H4 (cell line): ENCODE results near the gene ESPN. TPM values are rescaled to one million over a fixed set of nuclear protein-coding genes. Genes with fewer than 3 reads are reported as not detected.

ENCODE experiments used
- DNase-seq: peaks from one replicate; pipeline ENCODE4 v3.0.0-alpha.2; 2015; ENCODE audit warnings: low spot score
- total RNA-seq: library from RNA; depleted of rRNA; stranded (reverse); fragments of >200 nt; shearing (Covaris generic); gene quantifications from 2 replicates; pipeline ENCODE4 v1.2.3, GENCODE V29; 2014

ESPN gene
- total RNA-seq, 1 experiment from 2014 or later: not detected

DNA sequence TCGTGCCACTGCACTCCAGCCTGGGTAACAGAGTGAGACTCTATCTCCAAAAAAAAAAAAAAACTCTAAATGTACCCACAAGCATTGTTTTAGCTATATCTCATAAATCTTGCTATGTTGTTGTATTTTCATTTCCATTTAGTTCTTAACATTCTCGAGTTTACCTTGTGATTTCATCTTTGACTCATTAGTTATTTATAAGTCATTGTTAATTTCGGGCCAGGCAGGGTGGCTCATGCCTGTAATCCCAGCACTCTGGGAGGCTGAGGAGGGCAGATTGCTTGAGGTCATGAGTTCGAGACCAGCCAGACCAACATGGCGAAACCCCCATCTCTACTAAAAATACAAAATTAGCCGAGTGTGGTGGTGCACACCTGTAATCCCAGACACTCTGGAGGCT lies 16.6 kb upstream of the ESPN start:
- DNase-seq: no peak

DNA sequence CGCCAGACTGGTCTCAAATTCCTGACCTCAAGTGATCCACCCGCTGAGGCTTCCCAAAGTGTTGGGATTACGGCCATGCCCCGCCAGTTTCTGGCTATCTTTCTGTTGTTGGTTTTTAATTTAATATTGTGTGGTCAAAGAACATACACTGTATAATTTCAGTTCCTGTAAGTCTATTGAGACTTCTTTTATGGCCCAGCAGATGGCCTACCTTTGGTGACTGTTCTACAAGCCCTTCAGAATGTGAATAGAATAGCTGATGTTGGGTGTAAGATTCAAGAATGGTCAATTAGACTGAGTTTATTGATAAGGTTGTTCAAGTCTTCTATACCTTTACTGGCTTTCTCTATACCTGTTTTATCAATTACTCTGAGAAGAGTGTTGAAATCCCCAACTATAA lies 15.5 kb upstream of the ESPN start:
- DNase-seq: no peak

DNA sequence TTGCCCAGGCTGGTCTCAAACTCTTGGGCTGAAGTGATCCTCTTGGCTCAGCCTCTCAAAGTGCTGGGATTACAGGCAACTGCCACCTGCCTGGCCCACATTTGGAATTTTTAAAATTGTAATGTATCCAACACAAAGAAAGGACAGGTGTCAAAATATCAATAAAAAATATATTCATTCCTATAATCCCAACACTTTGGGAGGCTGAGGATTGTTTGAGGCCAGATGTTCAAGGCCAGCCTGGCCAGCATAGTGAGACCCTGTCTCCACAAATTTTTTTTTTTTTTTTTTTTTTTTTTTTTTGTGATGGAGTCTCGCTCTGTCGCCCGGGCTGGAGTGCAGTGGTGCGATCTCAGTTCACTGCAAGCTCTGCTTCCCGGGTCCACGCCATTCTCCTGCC lies 14.8 kb upstream of the ESPN start:
- DNase-seq: no peak

- no peak for DNase-seq
These were observed 14.2 kb upstream of the ESPN start for GRCh38 chr1:6410248-6410893.

DNA sequence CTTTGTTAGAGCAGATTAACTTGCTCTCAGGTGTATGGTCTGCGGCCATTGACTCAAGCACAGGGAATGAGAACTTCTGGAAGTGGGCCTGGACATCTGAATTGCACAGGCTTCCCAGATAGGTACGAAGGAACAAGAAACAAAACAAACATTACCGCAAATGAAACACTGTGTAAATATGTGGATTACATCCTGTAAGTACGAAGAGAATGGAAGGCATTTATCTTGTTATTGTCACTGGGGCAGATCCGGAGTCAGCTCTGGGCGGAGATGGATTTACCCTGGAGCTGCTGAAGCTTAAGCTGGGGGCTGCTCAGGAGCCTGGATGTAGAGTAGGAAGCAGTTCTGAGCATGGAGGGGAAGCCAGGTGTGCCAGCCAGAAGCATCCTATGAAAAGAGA lies 11.7 kb upstream of the ESPN start:
- DNase-seq: no peak

DNA sequence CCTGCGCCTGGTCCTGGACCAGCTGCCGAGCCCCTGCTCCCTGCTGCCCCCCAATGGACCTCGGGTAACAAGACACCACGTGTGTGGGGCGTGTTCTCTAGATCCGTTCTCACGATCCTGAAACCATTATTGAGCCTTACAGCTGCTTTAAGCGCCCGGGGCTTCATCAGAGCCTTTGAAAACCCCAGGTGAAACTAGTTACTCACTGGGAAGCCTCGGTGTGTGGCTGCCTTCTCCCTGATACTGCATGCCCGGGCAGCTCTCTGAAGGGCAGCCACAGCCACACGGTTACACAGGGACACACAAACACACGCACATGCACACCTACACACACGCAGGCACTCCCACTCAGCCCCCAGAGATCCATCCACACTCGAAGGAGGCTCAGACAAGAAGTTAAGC lies 10.1 kb upstream of the ESPN start:
- DNase-seq: peak; percentile 31

DNA sequence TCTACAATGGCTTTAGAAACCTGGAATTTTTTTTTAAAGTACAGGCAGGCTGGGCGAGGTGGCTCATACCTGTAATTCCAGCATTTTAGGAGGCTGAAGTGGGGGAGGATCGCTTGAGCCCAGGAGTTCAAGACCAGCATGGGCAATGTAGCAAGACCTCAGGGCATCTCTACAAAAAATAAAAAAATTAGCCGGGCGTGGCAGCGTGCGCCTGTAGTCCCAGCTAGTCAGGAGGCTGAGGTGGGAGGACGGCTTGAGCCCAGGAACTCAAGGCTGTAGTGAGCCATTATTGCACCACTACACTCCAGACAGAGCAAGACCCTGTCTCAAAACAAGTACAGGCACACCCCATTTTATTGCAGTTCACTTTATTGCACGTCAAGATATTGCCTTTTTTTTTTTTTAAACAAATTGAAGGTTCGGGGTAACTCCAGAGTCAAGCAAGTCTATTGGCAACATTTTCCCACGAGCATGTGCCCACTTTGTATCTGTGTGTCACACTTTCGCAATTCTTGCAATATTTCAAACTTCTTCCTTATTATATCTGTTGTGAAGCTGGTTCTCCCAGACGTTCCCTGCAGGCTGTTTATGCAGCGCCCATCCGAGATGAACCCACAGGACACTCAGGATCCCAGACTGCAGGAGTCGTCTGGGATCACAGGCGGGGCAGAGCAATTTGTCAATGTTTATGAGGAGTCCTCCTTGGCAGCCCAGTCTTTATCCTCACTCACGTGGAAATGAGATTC lies 9.5 kb upstream of the ESPN start:
- no peak for DNase-seq

- no peak for DNase-seq
These were observed 8.3 kb upstream of the ESPN start for GRCh38 chr1:6416295-6416656.

DNA sequence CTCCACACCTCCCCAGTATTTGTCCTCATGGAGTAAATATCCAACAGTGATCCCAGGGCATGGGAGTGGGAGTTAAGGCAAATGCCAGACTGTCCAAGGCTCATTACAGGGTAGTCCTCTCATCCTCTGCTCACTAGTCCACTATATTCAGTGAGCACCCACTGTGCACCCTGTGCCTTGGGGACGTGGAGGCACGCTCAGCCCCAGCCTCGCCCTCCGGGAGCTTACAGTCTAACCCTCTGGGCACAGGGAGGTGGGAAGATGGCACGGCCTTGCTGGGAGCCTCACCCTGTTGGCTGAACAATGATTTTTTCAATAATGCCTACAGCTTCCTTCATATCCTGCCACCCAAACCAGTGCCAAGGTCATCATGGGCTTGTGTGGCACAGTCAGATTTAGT lies 7.7 kb upstream of the ESPN start:
- no peak for DNase-seq

DNA sequence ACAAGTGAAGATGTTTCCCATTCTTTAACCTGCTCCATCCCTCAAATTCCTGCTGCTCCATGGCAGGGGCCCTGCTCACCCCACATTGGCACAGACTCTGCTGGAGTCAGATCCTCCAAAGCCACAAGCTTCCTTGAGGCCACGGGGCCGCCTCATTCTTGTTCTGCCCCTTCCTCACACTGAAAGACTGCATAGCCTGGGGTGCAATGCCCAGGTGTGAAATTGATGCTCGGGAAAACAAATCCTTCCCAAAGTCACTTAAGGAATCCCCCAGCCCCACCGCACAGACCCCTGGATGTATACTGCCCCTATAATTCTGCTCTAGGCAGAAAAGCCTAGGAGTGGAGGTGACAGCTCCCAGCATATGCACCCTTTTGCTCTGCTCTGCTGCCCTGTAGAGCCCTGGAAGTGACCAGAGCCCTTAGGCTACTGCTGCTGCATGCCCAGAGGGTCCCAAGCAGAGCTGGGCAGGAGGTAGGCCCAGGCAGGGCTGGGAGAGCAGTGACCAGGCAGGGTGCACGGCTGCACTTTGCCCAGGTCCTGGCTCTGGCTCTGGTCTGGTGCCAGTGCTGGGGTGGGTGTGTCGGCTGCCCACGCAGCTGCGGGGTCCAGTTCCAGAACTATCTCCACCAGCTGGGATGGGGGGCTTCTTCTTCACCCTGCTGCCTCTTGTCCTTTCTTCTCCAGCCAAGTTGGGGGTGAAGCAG lies 6.5 kb upstream of the ESPN start:
- no peak for DNase-seq

- no peak for DNase-seq
These were observed 5.7 kb upstream of the ESPN start for GRCh38 chr1:6418668-6419396.

GRCh38 chr1:6419397-6419803 lies 5.2 kb upstream of the ESPN start:
- DNase-seq: no peak

GRCh38 chr1:6419804-6420453 lies 4.6 kb upstream of the ESPN start, which contains the start of gene HES2:
Gene HES2, minus strand, starts transcription at chr1:6419919. Its CDS starts 99 bp downstream, at chr1:6419820.
- DNase-seq: no peak

- no peak for DNase-seq
These were observed 4.0 kb upstream of the ESPN start for GRCh38 chr1:6420454-6421042.

DNA sequence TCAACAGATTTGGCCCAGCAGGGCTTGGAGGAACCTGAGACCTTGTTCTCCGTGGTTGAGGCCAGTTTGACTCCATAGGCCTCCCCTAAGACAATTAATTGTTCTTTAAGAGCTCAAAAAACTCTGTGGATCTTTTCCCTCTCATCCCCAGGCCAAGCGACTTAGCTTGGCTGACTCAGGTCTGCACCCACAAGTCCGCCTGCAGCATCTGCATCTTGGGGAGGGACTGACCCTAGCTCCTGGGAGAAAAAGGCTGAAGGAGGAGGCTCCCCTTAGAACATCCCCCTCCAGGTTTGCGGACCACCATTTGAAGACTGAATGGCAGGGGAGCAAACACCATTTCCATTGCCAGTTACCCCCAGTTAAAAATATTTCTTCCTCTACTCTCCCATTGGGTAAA lies 3.3 kb upstream of the ESPN start:
- no peak for DNase-seq

GRCh38 chr1:6423321-6423999 lies 1.1 kb upstream of the ESPN start:
- DNase-seq: no peak

- no peak for DNase-seq
These were observed 493 bp upstream of the ESPN start for GRCh38 chr1:6424000-6424565.

GRCh38 chr1:6425658-6426057 lies 1.1 kb downstream of the ESPN start:
- DNase-seq: no peak

DNA sequence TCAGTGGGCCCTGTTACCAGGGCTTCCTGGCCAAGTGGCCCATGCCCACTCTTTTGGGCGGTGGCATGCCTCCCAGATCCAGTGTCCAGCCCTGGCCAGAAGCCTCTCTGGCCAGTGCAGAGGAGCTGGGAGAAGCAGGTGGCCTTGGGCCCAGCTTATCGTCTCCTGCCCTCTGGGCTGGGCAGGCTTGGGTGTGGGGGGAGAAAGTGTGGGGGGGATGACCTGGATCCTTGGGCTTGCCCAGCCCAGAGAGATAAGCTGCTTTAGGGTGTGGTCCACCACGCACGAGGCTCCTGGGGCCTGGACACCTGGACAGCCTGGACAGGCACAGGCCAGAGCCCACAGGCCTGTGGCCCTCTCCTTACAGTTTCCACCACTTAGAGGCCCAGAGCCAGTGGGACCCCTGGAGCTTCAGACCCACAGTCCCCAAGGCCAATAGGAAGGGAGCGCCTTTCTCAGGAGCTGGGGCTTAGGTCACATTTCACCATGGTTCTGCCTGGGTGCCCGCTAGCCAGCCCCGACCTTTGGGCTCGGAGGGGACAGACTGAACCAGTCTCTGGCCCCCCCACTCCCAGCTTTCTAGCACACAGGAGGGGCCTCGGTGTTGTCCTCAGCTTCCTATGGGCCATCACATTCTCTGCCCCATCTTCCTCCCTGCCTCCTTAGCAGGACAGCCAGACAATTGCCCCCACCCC lies 1.8 kb downstream of the ESPN start:
- DNase-seq: no peak

DNA sequence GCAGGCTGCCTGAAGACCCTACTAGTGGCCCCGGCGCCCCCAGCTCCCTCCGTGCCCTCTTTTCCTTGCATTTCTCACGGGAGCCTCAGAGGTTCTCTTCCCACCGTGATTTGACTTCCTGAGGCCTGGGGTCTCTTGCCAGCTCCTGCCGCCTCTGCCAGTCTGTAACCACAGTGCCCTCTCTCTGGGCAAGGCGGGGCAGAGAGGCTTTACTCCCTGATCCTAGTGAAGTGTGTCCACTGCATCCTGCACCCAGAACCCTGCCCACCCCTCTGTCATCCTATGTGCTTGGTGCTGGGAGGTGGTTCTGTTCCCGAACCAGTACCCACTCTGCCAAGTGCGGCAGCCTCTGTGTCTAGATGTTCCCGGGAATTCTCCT lies 2.4 kb downstream of the ESPN start:
- no peak for DNase-seq
